ENCODE measurements around the gene UTP14C.

UTP14C gene

GRCh38 chr13:52003541-52003940 is 20.9 kb upstream of the UTP14C start:
- no peaks in the 10 kb centered on the region for H3K4me1 ChIP-seq (ENCODE audit: control insufficient read depth, insufficient read depth, low read length, unreplicated experiment)
- H3K79me2 ChIP-seq (ENCODE audit: control insufficient read depth, insufficient read depth, low read length, unreplicated experiment): no peaks in the 10 kb centered on the region
- H3K27ac ChIP-seq (ENCODE audit: low read depth, low read length): no peak overlapping the region
- H2AFZ ChIP-seq (ENCODE audit: low read length, unreplicated experiment): no peak overlapping the region
- peaks cover 3% of the 10 kb centered on the region; the same call in 1 of the 2 replicates for H3K27me3 ChIP-seq (ENCODE audit: insufficient read depth, low read length)
- H3K36me3 ChIP-seq (ENCODE audit: insufficient read depth, low read length): no peaks in the 10 kb centered on the region
- H3K4me3 ChIP-seq (ENCODE audit: low read depth, low read length): no peak overlapping the region

- Histone ChIP-seq H3K4me3 (ENCODE audit: low read depth, low read length) (no peak overlapping the region), H3K79me2 (ENCODE audit: control insufficient read depth, insufficient read depth, low read length, unreplicated experiment) (no peaks in the 10 kb centered on the region), H2AFZ (ENCODE audit: low read length, unreplicated experiment) (no peak overlapping the region), H3K36me3 (ENCODE audit: insufficient read depth, low read length) (no peaks in the 10 kb centered on the region), H3K4me1 (ENCODE audit: control insufficient read depth, insufficient read depth, low read length, unreplicated experiment) (no peaks in the 10 kb centered on the region), H3K27me3 (ENCODE audit: insufficient read depth, low read length) (peaks cover 3% of the 10 kb centered on the region; the same call in 1 of the 2 replicates), H3K27ac (ENCODE audit: low read depth, low read length) (no peak overlapping the region)
Observed at GRCh38 chr13:52004511-52005170, 19.9 kb upstream of the UTP14C start.

GRCh38 chr13:52005841-52006522 is 18.5 kb upstream of the UTP14C start:
- H3K79me2 ChIP-seq (ENCODE audit: control insufficient read depth, insufficient read depth, low read length, unreplicated experiment): no peaks in the 10 kb centered on the region

GRCh38 chr13:52006523-52007245 is 17.8 kb upstream of the UTP14C start:
- H2AFZ ChIP-seq (ENCODE audit: low read length, unreplicated experiment): no peak overlapping the region
- H3K4me3 ChIP-seq (ENCODE audit: low read depth, low read length): no peak overlapping the region
- no peaks in the 10 kb centered on the region for H3K36me3 ChIP-seq (ENCODE audit: insufficient read depth, low read length)
- H3K27me3 ChIP-seq (ENCODE audit: insufficient read depth, low read length): no peaks in the 10 kb centered on the region
- no peaks in the 10 kb centered on the region for H3K4me1 ChIP-seq (ENCODE audit: control insufficient read depth, insufficient read depth, low read length, unreplicated experiment)
- H3K27ac ChIP-seq (ENCODE audit: low read depth, low read length): no peak overlapping the region
- H3K79me2 ChIP-seq (ENCODE audit: control insufficient read depth, insufficient read depth, low read length, unreplicated experiment): no peaks in the 10 kb centered on the region

More at GRCh38 chr13:52005841-52006522, 18.5 kb upstream of the UTP14C start:
- H3K36me3 ChIP-seq (ENCODE audit: insufficient read depth, low read length): no peaks in the 10 kb centered on the region
- no peaks in the 10 kb centered on the region for H3K27me3 ChIP-seq (ENCODE audit: insufficient read depth, low read length)
- H2AFZ ChIP-seq (ENCODE audit: low read length, unreplicated experiment): no peak overlapping the region
- no peak overlapping the region for H3K4me3 ChIP-seq (ENCODE audit: low read depth, low read length)
- H3K27ac ChIP-seq (ENCODE audit: low read depth, low read length): no peak overlapping the region
- H3K4me1 ChIP-seq (ENCODE audit: control insufficient read depth, insufficient read depth, low read length, unreplicated experiment): no peaks in the 10 kb centered on the region

- H3K4me3 ChIP-seq (ENCODE audit: low read depth, low read length): no peak overlapping the region
- H3K4me1 ChIP-seq (ENCODE audit: control insufficient read depth, insufficient read depth, low read length, unreplicated experiment): peaks cover 6% of the 10 kb centered on the region
Observed at GRCh38 chr13:52009946-52010345, 14.5 kb upstream of the UTP14C start.

GRCh38 chr13:52010890-52011631 is 13.4 kb upstream of the UTP14C start, which contains the start of gene ATP7B:
Gene ATP7B, minus strand, starts transcription at chr13:52011450. Its CDS starts 113 bp downstream, at chr13:52011337.
- Histone ChIP-seq H3K4me1 (ENCODE audit: control insufficient read depth, insufficient read depth, low read length, unreplicated experiment) (peaks cover 6% of the 10 kb centered on the region), H3K27me3 (ENCODE audit: insufficient read depth, low read length) (no peaks in the 10 kb centered on the region), H2AFZ (ENCODE audit: low read length, unreplicated experiment) (peak within 1 kb of the TSS; percentile 85), H3K36me3 (ENCODE audit: insufficient read depth, low read length) (no peaks in the 10 kb centered on the region), H3K4me3 (ENCODE audit: low read depth, low read length) (peak within 1 kb of the TSS; percentile 96), H3K27ac (ENCODE audit: low read depth, low read length) (no peak within 1 kb of the TSS; the same call in 1 of the 2 replicates), H3K79me2 (ENCODE audit: control insufficient read depth, insufficient read depth, low read length, unreplicated experiment) (peaks cover 32% of the 10 kb centered on the region)

More at GRCh38 chr13:52009946-52010345, 14.5 kb upstream of the UTP14C start:
- Histone ChIP-seq H3K27ac (ENCODE audit: low read depth, low read length) (no peak overlapping the region), H3K79me2 (ENCODE audit: control insufficient read depth, insufficient read depth, low read length, unreplicated experiment) (peaks cover 24% of the 10 kb centered on the region), H3K27me3 (ENCODE audit: insufficient read depth, low read length) (no peaks in the 10 kb centered on the region), H3K36me3 (ENCODE audit: insufficient read depth, low read length) (no peaks in the 10 kb centered on the region), H2AFZ (ENCODE audit: low read length, unreplicated experiment) (no peak overlapping the region)

GRCh38 chr13:52011632-52012511 is 12.6 kb upstream of the UTP14C start, which contains the start of gene ALG11:
Gene ALG11, plus strand, starts transcription at chr13:52012398. Its CDS starts 21 bp downstream, at chr13:52012419.
- H3K79me2 ChIP-seq (ENCODE audit: control insufficient read depth, insufficient read depth, low read length, unreplicated experiment): peaks cover 37% of the 10 kb centered on the region
- H3K4me1 ChIP-seq (ENCODE audit: control insufficient read depth, insufficient read depth, low read length, unreplicated experiment): peaks cover 6% of the 10 kb centered on the region
- H3K27me3 ChIP-seq (ENCODE audit: insufficient read depth, low read length): no peaks in the 10 kb centered on the region
- peak within 1 kb of the TSS; percentile 45; the same call in 1 of the 2 replicates for H3K27ac ChIP-seq (ENCODE audit: low read depth, low read length)
- peak within 1 kb of the TSS; percentile 96 for H3K4me3 ChIP-seq (ENCODE audit: low read depth, low read length)
- H2AFZ ChIP-seq (ENCODE audit: low read length, unreplicated experiment): peak within 1 kb of the TSS; percentile 85
- no peaks in the 10 kb centered on the region for H3K36me3 ChIP-seq (ENCODE audit: insufficient read depth, low read length)

- Histone ChIP-seq H3K4me1 (ENCODE audit: control insufficient read depth, insufficient read depth, low read length, unreplicated experiment) (peaks cover 6% of the 10 kb centered on the region), H3K36me3 (ENCODE audit: insufficient read depth, low read length) (no peaks in the 10 kb centered on the region), H3K79me2 (ENCODE audit: control insufficient read depth, insufficient read depth, low read length, unreplicated experiment) (peaks cover 37% of the 10 kb centered on the region), H3K4me3 (ENCODE audit: low read depth, low read length) (peak overlapping the region; percentile 96), H3K27ac (ENCODE audit: low read depth, low read length) (peak overlapping the region; percentile 45; the same call in 1 of the 2 replicates), H3K27me3 (ENCODE audit: insufficient read depth, low read length) (no peaks in the 10 kb centered on the region), H2AFZ (ENCODE audit: low read length, unreplicated experiment) (peak overlapping the region; percentile 85)
Observed at GRCh38 chr13:52012512-52012836, 12.0 kb upstream of the UTP14C start.

GRCh38 chr13:52016296-52016695 is 8.2 kb upstream of the UTP14C start:
- H3K4me3 ChIP-seq (ENCODE audit: low read depth, low read length): no peak overlapping the region
- no peak overlapping the region for H3K27ac ChIP-seq (ENCODE audit: low read depth, low read length)
- H3K4me1 ChIP-seq (ENCODE audit: control insufficient read depth, insufficient read depth, low read length, unreplicated experiment): peaks cover 6% of the 10 kb centered on the region
- peaks cover 11% of the 10 kb centered on the region for H3K36me3 ChIP-seq (ENCODE audit: insufficient read depth, low read length)
- H3K79me2 ChIP-seq (ENCODE audit: control insufficient read depth, insufficient read depth, low read length, unreplicated experiment): peaks cover 41% of the 10 kb centered on the region
- H2AFZ ChIP-seq (ENCODE audit: low read length, unreplicated experiment): no peak overlapping the region
- no peaks in the 10 kb centered on the region for H3K27me3 ChIP-seq (ENCODE audit: insufficient read depth, low read length)
